KOPT-K1 (cell line): Measurements from ENCODE around the gene PLEKHM3.

Experiments used
- H3K27ac ChIP-seq: fragments of 200-600 bp; sonication (generic); 2 replicates; pipeline ENCODE4 v1.5.1; 2016; ENCODE audit warnings: antibody characterized with exemption, mild to moderate bottlenecking, low read depth, low read length; ENCODE audit not compliant: poor library complexity, severe bottlenecking
- H3K36me3 ChIP-seq: fragments of 200-600 bp; sonication (generic); 2 replicates; pipeline ENCODE4 v1.5.1; 2017; ENCODE audit warnings: antibody characterized with exemption, mild to moderate bottlenecking, low read length, moderate library complexity; ENCODE audit not compliant: insufficient read depth
- H3K9me3 ChIP-seq: fragments of 200-600 bp; sonication (generic); 2 replicates; pipeline ENCODE4 v1.5.1; 2017; ENCODE audit warnings: antibody characterized with exemption, low read length, mild to moderate bottlenecking; ENCODE audit not compliant: insufficient read depth, poor library complexity, severe bottlenecking

PLEKHM3 gene

DNA sequence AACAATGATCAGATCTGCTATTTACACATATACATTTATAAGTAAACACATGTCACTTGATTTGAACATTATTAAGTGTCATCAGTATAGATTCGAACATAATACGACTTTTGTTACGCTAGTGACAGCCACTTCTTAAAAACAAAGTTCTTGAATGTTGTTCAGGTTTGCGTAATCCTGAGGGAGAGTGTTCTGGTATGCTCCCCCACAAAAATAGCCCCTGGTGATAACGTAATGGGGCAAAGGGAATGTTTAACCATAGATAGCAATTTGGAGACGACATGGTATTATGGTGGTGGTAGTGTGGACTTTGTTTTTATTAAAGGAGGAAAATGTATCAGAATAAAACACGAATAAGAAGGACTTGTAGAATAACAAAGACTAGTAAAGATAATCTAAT, 90.6 kb downstream of the PLEKHM3 start:
- Histone ChIP-seq H3K27ac (no peak overlapping the region), H3K9me3 (no peaks in the 10 kb centered on the region), H3K36me3 (no peaks in the 10 kb centered on the region)

DNA sequence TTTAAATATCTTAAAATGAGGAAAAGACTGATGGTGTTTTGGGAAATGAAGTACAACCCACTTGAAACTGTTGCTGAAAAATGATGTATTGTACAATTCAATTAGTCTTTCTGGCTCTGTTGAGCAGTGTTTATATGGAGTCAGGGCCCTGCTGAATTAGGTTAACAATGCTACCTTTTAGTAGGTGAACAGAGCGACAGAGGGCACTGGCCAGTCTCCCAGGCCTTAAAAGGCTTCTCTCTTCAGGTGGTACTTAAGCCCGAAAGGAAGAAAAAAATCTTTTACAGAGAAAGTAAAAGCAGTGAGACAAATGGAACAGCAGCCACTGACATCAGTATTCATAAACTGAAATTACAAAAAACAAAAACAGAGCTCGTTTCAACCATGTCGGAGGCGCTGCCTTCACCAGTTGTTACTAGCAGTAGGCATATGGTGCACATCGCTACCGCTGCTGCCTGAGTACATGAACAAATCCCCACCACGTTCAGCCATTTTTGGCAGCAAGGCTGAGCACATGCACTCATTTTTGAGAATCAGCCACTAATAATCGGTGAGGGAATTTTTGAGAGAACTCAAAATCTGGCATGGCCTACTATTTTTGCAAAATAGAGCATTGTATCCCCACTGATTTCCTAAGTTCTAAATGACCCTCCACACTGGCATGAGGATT, 91.8 kb downstream of the PLEKHM3 start:
- Histone ChIP-seq H3K9me3 (no peaks in the 10 kb centered on the region), H3K27ac (no peak overlapping the region)

DNA sequence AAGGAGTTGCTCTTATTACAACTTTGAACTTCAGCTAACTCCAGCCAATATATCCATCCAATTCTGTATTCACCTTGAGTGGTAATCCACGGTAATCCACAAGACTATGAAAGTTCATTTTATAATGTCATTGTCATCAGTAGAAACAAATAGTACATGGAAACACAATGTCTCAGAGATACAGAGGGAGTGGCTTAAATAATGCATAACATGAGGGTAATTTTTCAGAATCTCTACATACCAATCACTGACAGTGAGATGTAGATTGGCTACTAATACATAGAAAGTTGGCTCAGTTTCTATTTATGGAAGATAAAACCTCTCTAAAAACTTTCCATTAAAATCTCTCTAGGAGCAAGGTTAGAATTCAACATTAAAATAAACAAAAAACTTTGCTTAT, 93.2 kb downstream of the PLEKHM3 start:
- H3K27ac ChIP-seq: no peak overlapping the region
- no peaks in the 10 kb centered on the region for H3K9me3 ChIP-seq
- no peaks in the 10 kb centered on the region for H3K36me3 ChIP-seq

More for the DNA sequence above, 91.8 kb downstream of the PLEKHM3 start:
- H3K36me3 ChIP-seq: no peaks in the 10 kb centered on the region

GRCh38 chr2:207930747-207931146, 94.6 kb downstream of the PLEKHM3 start:
- Histone ChIP-seq H3K27ac (no peak overlapping the region), H3K36me3 (no peaks in the 10 kb centered on the region), H3K9me3 (no peaks in the 10 kb centered on the region)

- Histone ChIP-seq H3K9me3 (no peaks in the 10 kb centered on the region), H3K27ac (no peak overlapping the region), H3K36me3 (no peaks in the 10 kb centered on the region)
Observed at GRCh38 chr2:207929923-207930322, 95.4 kb downstream of the PLEKHM3 start.

DNA sequence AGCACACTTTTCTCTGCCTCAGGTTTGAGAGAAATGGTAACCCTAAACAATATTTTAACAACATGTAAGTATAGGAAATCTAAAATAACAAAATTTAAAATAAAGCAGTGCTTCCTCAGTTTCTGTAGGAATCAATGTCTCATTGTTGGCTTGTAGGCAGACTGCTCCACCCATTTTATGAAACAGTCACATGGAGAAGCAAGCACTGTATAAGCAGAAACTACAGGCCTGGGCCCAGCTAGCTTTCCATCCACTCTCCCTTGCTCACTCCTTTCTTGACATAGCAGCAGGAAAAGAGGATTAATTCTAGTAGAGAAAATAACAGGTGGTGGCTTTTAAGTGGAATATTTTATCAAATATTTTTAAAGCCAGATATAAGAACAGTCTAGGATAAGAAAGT, 97.2 kb downstream of the PLEKHM3 start:
- Histone ChIP-seq H3K27ac (no peak overlapping the region), H3K9me3 (no peaks in the 10 kb centered on the region), H3K36me3 (no peaks in the 10 kb centered on the region)

DNA sequence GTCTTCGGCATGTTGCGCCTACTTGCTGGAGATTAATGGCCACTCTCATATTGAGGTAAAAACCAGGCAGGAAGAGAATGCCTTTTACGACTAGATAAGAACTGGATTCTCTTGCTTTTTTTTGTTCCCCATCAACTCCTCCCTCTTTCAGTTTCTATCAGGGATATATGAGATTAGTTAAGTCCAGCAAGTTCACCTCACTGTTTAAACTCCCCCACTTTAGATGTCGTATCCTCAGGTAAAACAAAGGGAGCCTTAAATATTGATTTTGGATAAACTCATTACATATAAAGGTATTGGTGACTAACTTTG, 98.4 kb downstream of the PLEKHM3 start:
- Histone ChIP-seq H3K36me3 (no peaks in the 10 kb centered on the region), H3K9me3 (no peaks in the 10 kb centered on the region), H3K27ac (no peak overlapping the region)

DNA sequence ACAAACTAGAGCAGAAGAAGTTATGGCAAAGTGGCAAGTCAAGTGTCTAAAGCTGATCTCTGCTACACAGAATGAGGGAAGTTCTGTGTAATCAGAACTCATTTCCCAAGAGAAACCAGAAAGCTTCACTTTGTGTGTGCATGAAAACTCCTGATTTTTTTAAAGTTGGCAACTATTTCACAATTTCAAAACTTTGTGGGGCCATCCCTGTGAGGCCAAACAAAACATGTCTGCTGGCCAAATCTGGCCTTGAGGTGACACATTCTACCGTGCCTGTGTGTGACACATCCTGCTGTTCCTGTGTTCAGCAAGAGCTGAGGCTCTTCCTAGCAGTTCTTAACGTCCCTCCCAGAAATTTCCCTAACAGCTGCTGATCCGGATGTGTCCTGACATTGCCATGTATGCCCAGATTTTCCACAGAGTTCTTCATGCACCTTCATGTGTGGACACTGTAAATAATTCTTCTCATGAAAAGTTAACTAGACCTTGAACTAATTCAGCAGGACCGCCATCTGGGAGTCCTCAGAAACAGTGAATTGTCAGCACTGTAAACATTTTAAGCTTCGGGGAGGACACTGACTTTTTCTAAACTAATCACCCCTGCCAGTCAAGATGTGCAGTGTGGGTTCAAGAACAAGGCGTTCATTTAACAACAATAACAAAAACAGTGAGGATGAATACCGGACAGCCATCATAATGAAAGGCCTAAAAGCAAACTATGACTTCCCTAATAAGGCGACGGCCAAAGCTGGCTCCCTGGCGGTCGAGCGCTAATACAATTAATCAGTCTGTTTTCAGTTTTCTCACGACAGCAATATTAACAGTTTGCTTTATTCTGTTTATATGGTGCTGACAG, 99.0 kb downstream of the PLEKHM3 start:
- no peaks in the 10 kb centered on the region for H3K36me3 ChIP-seq
- no peak overlapping the region for H3K27ac ChIP-seq

GRCh38 chr2:207925601-207926000, 99.7 kb downstream of the PLEKHM3 start:
- H3K36me3 ChIP-seq: no peaks in the 10 kb centered on the region
- no peaks in the 10 kb centered on the region for H3K9me3 ChIP-seq
- H3K27ac ChIP-seq: no peak overlapping the region

More for the DNA sequence above, 99.0 kb downstream of the PLEKHM3 start:
- no peaks in the 10 kb centered on the region for H3K9me3 ChIP-seq

DNA sequence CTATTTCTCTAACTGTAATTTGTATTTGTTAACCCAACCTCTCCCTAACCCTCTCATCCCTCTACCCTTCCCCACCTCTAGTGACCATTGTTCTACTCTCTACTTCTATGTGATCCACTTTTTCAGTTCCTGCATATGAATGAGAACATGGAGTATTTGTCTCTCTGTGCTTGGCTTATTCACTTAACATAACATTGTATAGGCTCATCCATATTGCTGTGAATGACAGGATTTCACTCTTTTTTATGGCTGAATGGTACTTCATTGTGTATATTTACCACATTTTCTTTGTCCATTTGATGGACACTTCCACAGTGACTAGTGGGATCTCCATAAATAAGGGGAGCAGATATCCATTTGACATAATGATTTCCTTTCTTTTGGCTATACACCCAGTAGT, 103.7 kb downstream of the PLEKHM3 start:
- Histone ChIP-seq H3K9me3 (no peaks in the 10 kb centered on the region), H3K27ac (no peak overlapping the region), H3K36me3 (no peaks in the 10 kb centered on the region)

- Histone ChIP-seq H3K36me3 (no peaks in the 10 kb centered on the region), H3K27ac (no peak overlapping the region), H3K9me3 (no peaks in the 10 kb centered on the region)
Observed at GRCh38 chr2:207920721-207921120, 104.6 kb downstream of the PLEKHM3 start.

GRCh38 chr2:207920321-207920720, 105.0 kb downstream of the PLEKHM3 start:
- H3K27ac ChIP-seq: no peak overlapping the region
- no peaks in the 10 kb centered on the region for H3K9me3 ChIP-seq
- no peaks in the 10 kb centered on the region for H3K36me3 ChIP-seq

DNA sequence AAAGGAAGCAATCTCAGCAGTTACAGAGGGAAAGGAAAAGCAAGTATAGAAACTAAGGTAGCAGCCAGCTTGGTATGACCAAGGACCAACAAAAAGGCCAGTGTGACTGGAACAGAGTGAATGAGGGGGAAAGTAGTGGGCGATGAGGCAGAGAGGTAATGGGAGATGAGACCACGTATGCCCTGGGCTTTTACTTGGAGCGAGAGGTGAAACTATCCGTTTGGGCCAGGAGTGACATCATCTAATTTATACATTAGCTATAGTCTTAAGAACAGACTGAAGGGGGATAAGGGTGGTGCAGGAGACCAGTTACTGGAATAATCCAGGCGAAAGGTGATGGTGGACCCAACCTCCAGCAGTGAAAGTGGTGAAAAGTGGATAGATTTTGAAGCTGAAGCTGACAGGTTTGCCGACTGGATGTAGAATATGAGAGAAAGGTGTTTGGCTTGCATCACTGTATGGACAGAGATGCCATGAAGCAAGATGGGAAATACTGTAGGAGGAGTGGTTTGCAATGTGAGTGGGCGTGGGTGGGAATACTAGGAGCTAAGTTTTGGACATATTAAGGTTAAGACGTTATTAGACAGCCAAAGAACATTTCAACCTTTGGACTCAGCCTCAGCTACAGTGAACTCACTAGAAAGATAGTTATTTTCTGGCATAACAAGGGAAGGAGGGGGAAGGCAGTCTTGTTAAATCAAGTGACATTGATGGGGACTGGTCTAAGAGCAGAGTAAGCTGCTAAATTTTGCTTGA, 106.0 kb downstream of the PLEKHM3 start:
- Histone ChIP-seq H3K9me3 (no peaks in the 10 kb centered on the region), H3K36me3 (no peaks in the 10 kb centered on the region), H3K27ac (no peak overlapping the region)

DNA sequence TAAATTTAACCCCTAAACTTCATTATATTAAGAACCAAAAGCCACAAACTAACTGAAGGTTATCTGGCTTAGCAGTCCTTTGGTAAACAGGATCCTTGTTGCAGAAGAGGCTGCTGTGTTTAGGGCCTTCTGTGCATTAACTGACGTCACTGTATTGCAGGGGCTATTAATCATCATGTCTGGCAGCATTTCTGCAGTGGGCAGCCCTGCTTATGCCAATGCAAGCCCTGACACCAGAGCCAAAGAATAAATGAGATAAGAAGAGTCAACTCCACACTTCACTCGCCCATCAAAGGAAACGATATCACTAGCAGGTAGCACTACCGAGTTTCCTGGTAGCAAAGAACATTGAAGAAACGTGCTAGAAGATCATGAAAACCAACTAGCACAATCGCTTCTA, 110.6 kb downstream of the PLEKHM3 start:
- Histone ChIP-seq H3K36me3 (no peaks in the 10 kb centered on the region), H3K9me3 (no peaks in the 10 kb centered on the region), H3K27ac (no peak overlapping the region)

- no peaks in the 10 kb centered on the region for H3K9me3 ChIP-seq
- H3K36me3 ChIP-seq: no peaks in the 10 kb centered on the region
- no peak overlapping the region for H3K27ac ChIP-seq
Observed at GRCh38 chr2:207913772-207914358, 111.5 kb downstream of the PLEKHM3 start.
